Activated CD4-positive, alpha-beta T cell treated with anti-CD3 and anti-CD28 coated beads for 24 hours (primary cell): ENCODE measurements around the gene PLEKHM3.
"Not testable (repeated sequence)": the region's sequence is repeated elsewhere in the genome, so short reads cannot be mapped to it uniquely, and the experiment has no call there.

Experiments
- DNase-seq, 2 donors: peaks; one replicate each; pipeline ENCODE4 v3.0.0-alpha.2; 2020; ENCODE audit warnings: low read depth in 2 of 2

PLEKHM3 gene

DNA sequence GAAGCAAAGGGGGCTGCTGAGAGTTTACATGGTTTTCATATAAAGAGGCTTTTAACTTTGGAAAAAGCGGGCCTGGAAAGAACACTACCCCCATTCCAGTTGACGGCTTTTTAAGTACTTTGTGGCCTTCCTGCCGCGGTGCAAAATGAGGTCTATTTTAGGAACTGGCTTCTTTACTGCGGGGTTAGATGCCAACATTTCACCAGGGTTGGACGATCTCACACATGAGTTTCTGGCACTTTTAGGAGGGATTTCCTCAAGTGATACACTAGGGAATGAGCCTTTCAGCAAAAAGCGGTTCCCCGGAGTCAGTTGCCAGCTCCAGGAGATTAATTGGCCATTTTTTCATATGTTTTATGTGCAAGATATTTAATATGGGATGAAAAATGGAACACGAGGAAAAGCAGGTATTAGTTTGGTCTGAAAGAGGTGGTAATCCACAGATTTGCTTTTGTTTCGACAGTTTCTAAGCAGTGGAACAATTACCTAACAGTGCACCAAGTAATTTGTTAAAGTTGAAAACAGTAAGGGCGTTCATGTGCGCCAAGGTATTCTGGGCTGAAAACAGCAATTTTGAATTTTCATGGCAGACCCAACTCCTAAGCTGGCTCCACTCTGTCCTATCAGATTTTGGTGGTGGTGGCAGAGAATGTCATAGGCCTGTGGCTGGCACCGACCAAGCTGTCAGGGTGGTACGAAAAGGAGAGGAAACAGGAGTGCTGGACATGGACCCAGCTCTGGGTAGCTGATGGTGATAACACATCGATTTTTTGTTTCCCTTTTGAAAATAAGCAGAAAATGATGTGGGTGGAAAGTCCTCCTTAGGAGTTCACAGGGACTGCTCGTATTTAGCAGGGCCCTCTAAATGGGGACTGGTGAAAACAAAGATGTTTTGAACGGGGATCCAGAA is 200.0 kb downstream of the PLEKHM3 start:
- no peak for DNase-seq

DNA sequence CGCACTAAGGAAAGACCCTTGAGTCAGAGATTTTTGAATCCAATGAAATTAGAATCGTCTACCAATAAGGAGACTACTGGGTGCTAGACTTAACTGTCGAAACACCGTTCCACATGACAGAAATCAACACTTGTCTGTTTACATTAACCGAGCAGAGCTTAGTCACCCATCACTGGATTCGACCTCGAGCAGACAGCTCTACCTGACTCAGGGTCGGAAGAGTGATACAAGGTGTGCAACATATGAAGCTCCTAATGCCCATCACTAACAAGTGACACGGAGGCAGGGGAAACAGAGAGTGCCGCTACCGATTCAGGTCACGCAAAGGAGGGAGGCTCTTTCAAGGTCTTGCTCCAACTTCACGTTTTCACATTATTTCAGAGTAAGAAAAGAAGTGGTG is 201.5 kb downstream of the PLEKHM3 start:
- no peak for DNase-seq

DNA sequence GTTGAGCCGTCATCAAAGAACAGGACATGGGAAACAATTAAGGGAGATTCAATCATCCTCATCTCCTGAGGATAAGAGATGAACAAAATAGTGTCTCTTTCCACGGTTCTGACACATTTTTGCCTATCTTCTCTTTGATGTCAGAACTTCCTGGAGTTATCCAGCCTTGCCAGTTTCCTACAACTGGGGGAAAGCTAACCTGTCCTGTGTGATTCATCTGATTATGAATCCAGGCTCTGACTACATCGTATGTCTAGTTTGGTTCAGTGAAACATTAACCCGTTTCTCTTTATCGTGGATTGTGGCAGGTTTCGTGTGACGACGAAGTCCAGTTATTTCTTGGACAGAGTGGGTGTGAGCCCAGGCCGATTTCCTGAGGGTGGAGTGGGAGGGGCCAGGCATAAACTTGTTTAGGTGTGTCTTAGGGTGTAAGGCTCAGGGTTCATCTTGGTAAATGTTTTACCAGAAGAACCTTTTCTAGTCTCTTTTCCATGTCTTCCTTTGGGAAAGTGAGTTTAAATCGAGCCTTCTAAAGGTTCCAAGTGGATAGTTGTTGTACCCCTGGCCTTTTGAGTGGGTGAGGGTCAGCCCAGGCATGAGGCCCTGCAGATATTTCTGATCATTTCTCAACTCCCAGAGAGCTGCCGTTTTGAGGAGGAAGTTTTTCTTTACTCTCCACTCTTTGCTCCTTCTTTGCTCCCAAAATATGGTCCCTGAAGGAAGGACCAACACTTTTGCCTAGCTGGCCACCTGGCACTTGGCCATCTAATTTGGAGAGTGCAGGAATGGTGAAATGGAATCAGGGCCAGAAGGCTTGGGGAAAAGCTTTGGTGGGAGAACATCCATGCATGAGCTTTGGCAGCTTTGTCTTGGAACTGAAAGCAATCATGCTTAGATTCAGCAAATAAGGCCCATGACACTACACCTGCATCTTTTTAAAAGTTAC is 205.2 kb downstream of the PLEKHM3 start:
- DNase-seq: no peak

DNA sequence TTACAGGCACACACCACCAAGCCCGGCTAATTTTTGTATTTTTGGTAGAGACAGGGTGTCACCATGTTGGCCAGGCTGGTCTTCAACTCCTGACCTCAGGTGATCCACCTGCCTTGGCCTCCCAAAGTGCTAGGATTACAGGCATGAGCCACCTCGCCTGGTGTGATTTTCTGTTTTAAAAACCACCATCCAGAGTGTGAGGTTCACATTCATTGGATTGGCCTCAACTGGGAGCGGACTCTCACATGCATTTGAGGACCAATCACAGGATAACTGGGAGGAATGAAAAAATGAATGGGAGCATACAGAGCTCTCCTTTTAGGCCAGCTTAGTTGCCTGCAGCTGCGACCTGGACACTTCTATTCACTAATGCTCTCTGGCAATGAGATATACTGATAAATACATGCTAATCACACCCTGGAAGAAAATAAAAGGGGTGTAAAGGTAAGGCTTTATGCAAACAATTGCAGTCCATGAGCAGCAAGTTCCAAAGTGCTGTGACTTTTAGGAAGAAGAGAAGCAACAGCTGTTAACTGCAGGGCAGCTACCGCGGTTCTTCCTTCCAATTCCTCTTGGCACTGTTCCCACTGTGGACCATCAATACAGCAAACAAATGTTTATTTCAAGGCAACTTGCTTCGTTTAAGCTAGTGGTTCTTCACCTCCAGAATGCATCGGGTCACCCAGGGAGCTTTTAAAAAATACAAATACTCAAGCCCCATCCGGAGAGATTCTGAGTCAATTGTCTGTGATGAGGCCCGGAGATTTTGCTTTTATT is 206.1 kb downstream of the PLEKHM3 start:
- DNase-seq: no peak

DNA sequence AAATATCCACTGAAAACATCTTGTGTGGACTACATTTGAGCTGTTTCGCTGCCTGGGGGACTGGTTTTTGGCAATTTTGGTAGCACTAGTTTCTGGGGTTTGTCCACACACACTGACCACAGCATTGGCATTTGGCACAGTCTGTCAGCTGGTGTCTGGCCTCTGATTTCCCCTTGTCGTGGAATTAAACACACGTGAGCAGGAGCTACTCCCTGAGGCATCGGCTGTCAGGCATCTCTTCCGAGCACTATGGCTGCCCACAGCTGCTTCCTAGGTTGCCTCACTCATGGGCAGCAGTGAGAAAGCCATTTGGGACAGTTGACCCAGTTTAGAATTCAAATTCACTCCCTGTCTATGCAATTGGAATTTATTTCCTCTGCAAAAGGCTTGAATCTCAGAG is 208.8 kb downstream of the PLEKHM3 start:
- DNase-seq: no peak

DNA sequence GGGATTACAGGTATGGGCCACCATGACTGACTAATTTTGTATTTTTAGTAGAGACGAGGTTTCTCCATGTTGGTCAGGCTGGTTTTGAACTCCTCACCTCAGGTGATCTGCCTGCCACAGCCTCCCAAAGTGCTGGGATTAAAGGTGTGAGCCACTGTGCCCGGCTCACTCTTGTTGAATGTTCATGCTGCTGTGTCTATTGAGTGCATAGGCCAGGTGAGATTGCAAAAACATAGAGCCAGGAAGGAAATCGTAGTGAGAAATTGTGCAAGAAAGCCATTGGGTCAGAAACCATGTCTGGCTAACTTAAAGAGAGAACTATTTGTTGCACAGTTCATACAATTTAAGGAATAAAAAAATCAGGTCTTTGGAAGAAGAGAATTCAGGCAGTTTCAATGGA is 210.1 kb downstream of the PLEKHM3 start:
- no peak for DNase-seq

DNA sequence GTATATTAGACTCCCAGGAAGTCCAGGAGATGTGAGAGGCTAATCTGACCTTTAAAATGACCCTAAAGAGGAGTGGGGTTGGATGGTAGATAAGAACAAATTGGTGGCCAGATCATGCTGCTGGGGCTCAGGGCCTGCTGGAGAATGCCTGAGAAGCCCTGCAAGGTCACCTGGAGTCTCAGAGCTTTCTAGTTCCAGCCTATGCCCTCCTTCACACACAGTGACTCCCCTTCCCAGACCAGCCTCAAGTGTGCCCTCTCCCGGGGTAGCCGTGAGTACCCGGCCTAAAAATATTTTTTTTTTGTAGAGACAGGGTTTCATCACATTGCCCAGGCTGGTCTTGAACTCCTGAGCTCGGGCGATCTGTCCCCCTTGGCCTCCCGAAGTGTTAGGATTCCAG is 211.4 kb downstream of the PLEKHM3 start:
- no peak for DNase-seq

DNA sequence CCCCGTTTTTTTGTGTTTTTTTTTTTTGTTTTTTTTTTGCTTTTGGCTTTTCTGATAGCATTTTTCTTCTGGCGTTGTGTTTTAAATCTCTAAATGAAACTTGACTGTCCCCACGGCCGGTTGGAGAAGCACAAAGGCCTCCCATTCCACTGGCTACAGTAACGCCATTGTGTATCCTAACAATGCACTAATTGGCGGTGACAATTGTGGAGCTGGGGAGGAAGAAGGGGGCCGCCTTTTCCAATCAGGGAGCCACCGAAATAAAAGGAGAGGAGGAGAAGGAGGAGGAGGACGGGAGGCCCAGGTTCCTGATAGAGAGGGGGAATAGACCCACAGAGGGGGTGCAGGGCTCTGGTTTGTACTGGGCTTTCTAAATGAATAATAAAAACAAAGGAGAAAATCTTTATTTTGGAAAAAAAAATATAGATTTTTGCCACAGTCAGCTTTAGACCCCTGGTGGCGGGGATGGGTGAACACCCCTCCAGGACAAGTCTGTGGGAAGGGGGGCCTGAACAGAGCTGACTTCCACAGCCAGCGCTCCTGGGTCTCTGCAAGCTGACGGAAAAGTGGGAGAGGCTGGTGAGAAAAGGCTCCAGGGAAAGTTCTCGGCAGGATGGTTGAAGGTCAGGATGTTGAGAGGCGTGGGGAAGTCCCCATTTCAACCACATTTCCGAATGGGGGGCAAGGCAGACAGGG is 212.0 kb downstream of the PLEKHM3 start:
- DNase-seq: no peak

DNA sequence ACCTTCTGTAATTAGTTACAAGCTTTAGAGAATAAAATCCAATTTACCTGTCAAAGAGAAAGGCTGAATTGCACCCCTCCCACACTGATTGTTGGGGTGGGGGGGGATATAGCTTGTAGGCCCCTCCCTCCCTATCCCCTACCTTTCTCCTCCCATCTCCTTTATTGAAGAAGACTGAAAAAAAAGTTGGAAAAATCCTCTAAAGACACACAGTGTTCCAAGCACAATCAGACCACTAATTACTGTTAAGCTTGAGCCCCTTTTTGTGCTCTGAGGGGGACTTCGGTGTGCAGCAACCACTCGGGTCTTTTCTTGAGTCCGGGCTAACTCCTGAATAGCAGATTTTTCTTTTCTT is 212.6 kb downstream of the PLEKHM3 start:
- no peak for DNase-seq

DNA sequence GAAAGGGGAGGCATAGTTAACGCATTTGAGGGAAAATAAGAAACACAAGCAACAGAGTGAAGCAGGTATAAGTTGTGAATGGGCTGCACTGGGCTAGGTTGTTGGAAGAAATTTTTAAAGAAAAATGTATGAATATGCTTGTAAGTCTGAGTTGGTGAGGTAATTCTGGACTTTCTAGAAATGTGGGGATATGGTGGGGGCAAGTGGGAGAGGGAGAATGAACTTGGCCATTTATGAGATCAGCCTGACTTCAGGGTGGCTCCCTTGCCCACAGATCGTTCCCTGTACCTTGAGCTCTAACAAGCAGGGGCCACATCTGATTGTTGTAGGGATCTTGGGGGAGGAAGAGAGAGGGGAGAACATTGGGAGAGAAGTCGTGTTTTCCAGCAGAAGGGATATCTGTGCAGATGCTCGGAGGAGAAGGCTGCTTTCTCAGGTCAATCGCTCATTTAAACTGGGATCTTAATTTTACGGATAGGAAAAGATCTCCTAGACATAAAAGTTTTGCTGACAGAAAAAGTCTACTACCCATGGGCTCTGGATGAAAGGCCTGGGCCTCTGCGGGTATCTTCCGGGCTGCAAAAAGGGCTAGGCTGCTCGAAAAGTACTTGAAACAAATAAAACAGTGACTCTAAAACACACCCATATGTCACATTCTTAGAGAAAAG is 213.1 kb downstream of the PLEKHM3 start:
- DNase-seq: no peak

DNA sequence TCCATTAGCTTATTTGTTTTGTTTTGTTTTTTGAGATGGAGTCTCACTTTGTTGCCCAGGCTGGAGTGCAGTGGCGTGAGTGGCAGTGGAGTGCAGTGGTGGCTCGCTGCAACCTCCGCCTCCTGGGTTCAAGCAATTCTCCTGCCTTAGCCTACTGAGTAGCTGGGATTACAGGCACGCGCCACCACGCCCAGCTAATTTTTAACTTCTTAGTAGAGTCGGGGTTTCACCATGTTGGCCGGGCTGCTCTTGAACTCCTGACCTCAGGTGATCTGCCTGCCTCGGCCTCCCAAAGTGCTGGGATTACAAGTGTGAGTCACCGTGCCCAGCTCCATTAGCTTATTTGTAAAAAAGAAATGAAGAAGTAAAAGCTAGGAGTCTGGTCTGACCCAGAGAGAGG is 213.7 kb downstream of the PLEKHM3 start:
- not testable (repeated sequence) for DNase-seq

DNA sequence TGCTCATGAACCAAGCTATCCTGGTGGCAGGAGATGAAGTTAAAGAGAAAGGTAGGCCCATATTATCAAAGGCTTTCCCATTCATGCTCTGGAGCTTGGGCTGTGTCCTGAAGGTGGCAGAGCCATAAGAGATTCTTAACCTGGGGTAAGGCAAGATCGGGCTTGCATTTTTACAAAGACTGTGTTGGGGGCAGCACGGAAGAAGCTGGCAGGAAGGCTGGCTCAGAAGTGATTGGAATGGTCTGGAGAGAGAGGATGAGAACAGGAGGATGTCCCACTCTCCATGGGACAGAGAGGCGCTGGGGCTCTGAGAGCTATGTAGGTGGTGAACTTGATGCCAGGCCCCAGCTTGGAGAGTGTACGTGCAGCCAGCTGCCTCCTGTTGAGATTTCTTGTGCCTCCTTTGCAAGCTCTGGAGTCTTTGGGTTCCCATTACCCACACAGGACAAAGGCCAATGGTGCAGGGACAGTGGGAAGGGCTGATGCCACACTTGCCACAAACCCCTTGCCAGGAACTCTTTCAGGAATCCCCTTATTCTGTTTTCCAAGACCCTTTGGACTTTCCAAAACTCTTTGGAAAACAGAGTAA is 215.0 kb downstream of the PLEKHM3 start:
- DNase-seq: no peak

DNA sequence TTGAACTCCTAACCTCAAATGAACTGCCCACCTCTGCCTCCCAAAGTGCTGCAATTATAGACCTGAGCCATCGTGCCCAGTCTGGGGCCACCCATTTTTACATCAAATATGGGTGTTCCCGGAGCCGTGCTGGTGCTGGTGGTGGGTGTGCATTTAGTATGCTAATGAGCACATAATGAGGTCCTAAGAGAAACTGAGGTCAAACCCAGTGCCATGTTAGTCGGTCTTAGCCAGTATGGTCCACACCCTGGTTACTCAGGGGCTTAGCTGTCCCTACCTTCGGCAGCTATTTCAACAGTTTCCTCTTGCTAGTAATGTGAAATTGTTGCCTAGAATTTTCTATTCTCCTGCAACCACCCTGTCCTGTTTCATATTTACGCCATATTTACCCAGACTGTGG is 217.2 kb downstream of the PLEKHM3 start:
- no peak for DNase-seq

DNA sequence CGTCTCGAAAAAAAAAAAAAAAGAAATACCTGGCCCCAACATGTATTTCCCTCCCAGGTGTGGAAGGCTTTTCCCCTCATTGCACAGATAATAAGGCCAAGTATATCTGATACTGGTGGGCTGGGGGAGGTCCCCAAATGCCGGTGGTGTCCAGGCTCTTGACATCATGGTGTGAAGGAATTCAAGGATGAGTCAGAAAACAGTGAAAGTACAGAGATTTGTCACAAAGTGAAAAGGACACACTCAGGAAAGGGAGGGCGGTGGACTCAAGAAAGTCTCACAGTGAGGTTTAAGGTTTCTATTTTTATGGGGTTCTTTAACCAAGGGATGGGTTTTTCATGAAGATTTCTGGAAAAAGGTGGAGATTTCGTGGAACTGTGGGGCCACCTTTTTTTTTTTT is 217.8 kb downstream of the PLEKHM3 start:
- no peak for DNase-seq

DNA sequence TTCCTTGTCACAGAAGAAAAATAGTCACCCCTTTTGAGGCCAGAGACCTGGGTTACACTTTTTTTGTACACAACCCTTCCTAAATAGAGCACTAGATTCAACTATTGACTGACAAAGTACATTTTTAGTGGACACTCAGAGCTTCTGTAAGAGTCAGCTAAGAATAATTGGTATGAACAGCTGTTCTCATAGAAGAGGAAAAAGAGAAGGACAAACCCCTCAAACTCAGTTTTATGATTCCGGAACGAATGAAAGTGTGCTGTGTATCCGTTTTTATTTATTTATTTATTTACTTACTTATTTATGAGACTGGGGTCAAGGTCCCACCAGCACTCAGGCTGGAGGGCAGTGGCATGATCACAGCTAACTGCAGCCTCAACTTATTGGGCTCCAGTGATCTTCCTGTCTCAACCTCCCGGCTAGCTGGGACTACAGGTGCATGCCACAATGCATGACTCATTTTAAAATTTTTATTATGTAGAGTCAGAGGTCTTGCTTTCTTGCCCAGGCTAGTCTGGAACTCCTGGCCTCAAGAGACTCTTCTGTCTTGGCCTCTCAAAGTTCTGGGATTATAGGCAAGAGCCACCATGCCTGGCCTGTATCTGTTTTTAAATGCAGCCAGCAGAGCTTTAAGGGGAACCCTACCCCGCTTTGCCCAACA is 219.6 kb downstream of the PLEKHM3 start:
- no peak for DNase-seq

DNA sequence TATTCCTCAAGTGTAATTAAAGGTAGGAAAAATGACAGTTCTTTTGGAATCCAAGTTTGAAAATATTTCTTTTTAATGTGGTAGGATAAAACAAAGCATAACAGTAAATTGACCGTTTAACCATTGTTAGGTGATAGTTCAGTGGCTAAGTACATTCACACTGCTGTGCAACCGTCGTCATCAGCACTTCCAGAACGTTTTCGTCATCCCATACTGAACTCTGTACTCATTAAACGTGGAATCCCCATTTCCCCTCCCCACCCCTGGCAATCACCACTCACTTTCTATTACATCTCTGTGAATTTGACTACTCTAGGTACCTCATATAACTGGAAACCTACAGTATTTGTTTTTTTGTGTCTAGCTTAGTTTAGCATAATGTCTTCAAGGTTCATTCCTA is 222.7 kb downstream of the PLEKHM3 start:
- no peak for DNase-seq

DNA sequence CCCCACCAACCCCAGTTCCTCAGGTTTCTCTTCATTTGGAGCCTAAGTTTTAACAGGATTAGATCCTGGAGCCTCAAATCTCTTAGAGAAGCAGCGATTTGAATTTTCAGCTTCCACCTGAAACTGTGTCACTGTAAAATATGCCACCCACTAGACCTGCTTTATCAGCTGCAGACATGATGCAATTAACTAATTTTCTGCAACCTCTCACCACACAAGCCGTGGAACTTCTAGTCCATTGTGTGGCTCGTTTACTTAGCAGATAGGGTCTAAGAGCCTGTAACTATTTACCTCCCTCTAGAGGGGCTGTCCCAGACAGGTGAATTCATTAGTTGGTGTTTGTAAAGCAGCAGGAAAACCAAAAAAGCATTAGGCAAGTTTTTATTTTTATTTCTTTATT is 224.1 kb downstream of the PLEKHM3 start:
- no peak for DNase-seq

DNA sequence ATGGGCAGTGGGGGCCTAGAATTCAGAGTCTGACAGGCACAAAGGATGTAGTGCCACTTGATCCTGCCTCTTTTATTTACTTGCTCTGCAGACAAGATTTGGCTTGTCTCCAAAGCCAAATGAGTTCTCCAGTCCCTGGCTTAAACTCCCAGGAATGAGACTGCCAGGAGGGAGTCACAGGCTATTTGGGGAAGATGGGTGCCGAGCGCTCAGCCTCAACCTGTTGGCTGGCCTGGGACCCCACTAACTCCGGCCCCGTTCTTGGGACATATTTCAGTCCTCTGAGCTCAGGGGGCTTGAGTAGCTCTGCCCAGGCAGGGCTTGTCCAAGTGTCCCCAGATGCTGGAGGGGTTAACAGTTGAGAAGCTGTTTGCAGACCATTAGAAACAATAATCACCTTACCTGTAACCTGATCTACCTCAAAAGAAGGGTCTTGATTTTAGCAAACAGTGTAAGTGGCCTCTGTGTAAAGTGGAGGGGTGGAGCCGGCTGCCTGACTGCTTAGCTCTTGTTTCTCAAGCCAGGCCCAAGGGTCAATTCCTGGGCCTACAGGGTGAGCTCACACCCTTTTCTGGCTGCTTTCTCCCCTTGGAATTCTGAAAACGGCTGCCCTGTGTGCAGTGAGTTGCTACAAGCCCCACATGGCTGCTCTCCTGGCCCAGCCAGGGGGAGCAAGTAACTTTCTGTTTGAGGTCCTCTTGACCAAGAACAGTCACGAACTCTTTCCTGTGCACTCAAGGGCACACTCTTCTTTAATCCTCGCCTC is 228.6 kb downstream of the PLEKHM3 start:
- DNase-seq: no peak

DNA sequence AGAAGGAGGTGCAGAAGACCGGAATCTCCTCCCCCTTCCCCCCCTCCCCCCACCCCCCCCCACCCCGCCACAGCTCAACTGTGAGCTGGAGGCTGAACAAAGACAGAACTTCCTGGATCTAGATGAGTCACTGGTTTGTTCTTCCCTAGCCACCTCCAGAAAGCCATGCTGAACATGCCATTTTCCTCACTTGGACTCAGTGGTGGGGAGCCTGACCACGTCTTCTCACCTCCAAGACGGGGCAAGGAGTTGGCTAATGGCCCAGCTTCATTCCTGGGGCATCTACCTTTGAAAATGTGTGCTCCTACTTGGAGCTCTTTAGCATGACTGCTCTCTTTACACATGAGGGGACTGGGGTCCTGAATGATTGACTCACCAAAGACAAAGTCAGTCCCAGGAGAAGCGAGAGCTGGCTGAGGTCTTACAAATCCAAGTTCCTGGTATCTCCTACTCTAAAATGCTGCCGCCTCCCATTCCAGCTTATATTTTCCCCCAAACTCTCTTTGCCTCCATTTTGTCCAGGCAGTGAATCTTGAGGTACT is 233.0 kb downstream of the PLEKHM3 start:
- no peak for DNase-seq
